ENCODE results near the gene RIPOR1.

- TF ChIP-seq RARB (CRISPR knock-in tag; IDR thresholded peaks at IDR 0.05) (no peak), BACH2 (CRISPR knock-in tag; IDR thresholded peaks at IDR 0.05; ENCODE audit: borderline replicate concordance) (no peak), ZFP30 (CRISPR knock-in tag; IDR thresholded peaks at IDR 0.05) (no peak), CSDC2 (CRISPR knock-in tag; IDR thresholded peaks at IDR 0.05) (0 out of 2 replicates have a peak, but pooled peaks have one; percentile 31), CSRNP3 (CRISPR knock-in tag; IDR thresholded peaks at IDR 0.05) (no peak), PPARA (CRISPR knock-in tag; IDR thresholded peaks at IDR 0.05; ENCODE audit: borderline replicate concordance) (no peak), PATZ1 (CRISPR knock-in tag; IDR thresholded peaks at IDR 0.05; ENCODE audit: borderline replicate concordance) (no peak), ZNF70 (CRISPR knock-in tag; IDR thresholded peaks at IDR 0.05) (no peak), OSR1 (CRISPR knock-in tag; IDR thresholded peaks at IDR 0.05) (no peak), ZFP3 (CRISPR knock-in tag; IDR thresholded peaks at IDR 0.05) (no peak), TOX (CRISPR knock-in tag; IDR thresholded peaks at IDR 0.05; ENCODE audit: borderline replicate concordance) (no peak), TCF4 (CRISPR knock-in tag; IDR thresholded peaks at IDR 0.05; ENCODE audit: borderline replicate concordance) (no peak), ZNF565 (CRISPR knock-in tag; conservative IDR thresholded peaks at IDR 0.05; ENCODE audit: low read depth) (no peak)
Observed at GRCh38 chr16:67594956-67595355, 66.3 kb downstream of the RIPOR1 start.

All from SK-N-SH treated with all-trans-retinoic acid at 6 μM for 48 hours (cell line).